IMR-90 (cell line): ENCODE measurements around the gene PATJ. TPM values are rescaled to one million over a fixed set of nuclear protein-coding genes. Genes with fewer than 3 reads are reported as not detected.

Source experiments
- ATAC-seq: fragments of 200-7000 bp; cut with Tn5 transposase; 2 replicates; pipeline ENCODE4 v1.9.1; 2020; ENCODE audit warnings: low read depth, mild to moderate bottlenecking, moderate library complexity
- BruUV-seq: library from RNA; stranded (reverse); fragments of 400-500 nt; replicated peaks from 2 replicates; lab custom pipeline; 2021; lab: Mats Ljungman, UMichigan
- CTCF ChIA-PET: fragments of 300-600 bp; formaldehyde crosslinking; extraction: SDS; loops from one replicate; lab custom pipeline; 2021; ENCODE audit warnings: antibody characterized with exemption; lab: Yijun Ruan, JAX
- POLR2A ChIA-PET: fragments of 300-600 bp; sonication (Branson Sonifier 250); formaldehyde crosslinking; loops from one replicate; lab custom pipeline; 2022; ENCODE audit warnings: antibody characterized with exemption; ENCODE audit not compliant: unreplicated experiment; lab: Charles Lee
- DNase-seq: peaks from one replicate; pipeline ENCODE4 v3.0.0; 2013
- H2AFZ ChIP-seq: replicated peaks from 2 replicates; pipeline ENCODE3; 2013; ENCODE audit warnings: low read length, mild to moderate bottlenecking; ENCODE audit not compliant: poor library complexity
- H2AK5ac ChIP-seq: 2 replicates; pipeline ENCODE4 v1.6.1; 2013; ENCODE audit warnings: low read depth, low read length, inconsistent platforms
- H2AK9ac ChIP-seq: replicated peaks from 2 replicates; pipeline ENCODE3; 2013; ENCODE audit warnings: mild to moderate bottlenecking, low read depth, low read length, moderate library complexity; ENCODE audit not compliant: poor library complexity
- H2BK120ac ChIP-seq: 2 replicates; pipeline ENCODE4 v1.6.1; 2013; ENCODE audit warnings: low read depth, low read length, inconsistent platforms
- H2BK15ac ChIP-seq: 3 replicates; pipeline ENCODE4 v1.6.1; 2013; ENCODE audit warnings: low read depth, low read length, inconsistent platforms
- H2BK20ac ChIP-seq: 2 replicates; pipeline ENCODE4 v1.6.1; 2013; ENCODE audit warnings: low read depth, mild to moderate bottlenecking, inconsistent platforms, low read length, moderate library complexity
- H2BK5ac ChIP-seq: 2 replicates; pipeline ENCODE4 v1.6.1; 2013; ENCODE audit warnings: mild to moderate bottlenecking, low read depth, low read length, inconsistent platforms; ENCODE audit not compliant: poor library complexity, severe bottlenecking
- H3K14ac ChIP-seq: replicated peaks from 2 replicates; pipeline ENCODE4 v1.6.1; 2013; ENCODE audit warnings: low read depth, low read length, inconsistent platforms
- H3K18ac ChIP-seq: 2 replicates; pipeline ENCODE4 v1.6.1; 2013; ENCODE audit warnings: low read depth, low read length, control low read depth
- H3K23ac ChIP-seq: 2 replicates; pipeline ENCODE4 v1.6.1; 2013; ENCODE audit warnings: low read depth, low read length, inconsistent platforms
- H3K27ac ChIP-seq: 2 replicates; pipeline ENCODE4 v1.5.1; 2013; ENCODE audit warnings: mild to moderate bottlenecking, control low read depth, low read length; ENCODE audit not compliant: insufficient read depth
- H3K27me3 ChIP-seq: 2 replicates; pipeline ENCODE4 v1.6.1; 2013; ENCODE audit warnings: low read length; ENCODE audit not compliant: control insufficient read depth, insufficient read depth
- H3K36me3 ChIP-seq: 2 replicates; pipeline ENCODE4 v1.6.1; 2013; ENCODE audit warnings: low read length, mixed read lengths; ENCODE audit not compliant: control insufficient read depth, insufficient read depth
- H3K4ac ChIP-seq: 2 replicates; pipeline ENCODE4 v1.6.1; 2013; ENCODE audit warnings: low read depth, low read length, inconsistent platforms
- H3K4me1 ChIP-seq: 2 replicates; pipeline ENCODE4 v1.6.1; 2013; ENCODE audit warnings: low read length, mixed read lengths; ENCODE audit not compliant: control insufficient read depth, insufficient read depth
- H3K4me2 ChIP-seq: 2 replicates; pipeline ENCODE4 v1.6.1; 2013; ENCODE audit warnings: low read depth, mild to moderate bottlenecking, control low read depth, low read length, moderate library complexity
- H3K4me3 ChIP-seq: 2 replicates; pipeline ENCODE4 v1.5.1; 2013; ENCODE audit warnings: low read depth, mild to moderate bottlenecking, control low read depth, low read length, moderate library complexity; ENCODE audit not compliant: insufficient read depth
- H3K56ac ChIP-seq: 2 replicates; pipeline ENCODE4 v1.6.1; 2013; ENCODE audit warnings: low read length, inconsistent platforms; ENCODE audit not compliant: insufficient read depth; ENCODE audit errors: extremely low read depth
- H3K79me1 ChIP-seq, 2 experiments: 2 replicates each; pipeline ENCODE4 v1.6.1; 2013; ENCODE audit warnings: low read length in 2 of 2, inconsistent platforms in 1 of 2, low read depth in 1 of 2
- H3K9ac ChIP-seq: 2 replicates; pipeline ENCODE4 v1.6.1; 2013; ENCODE audit warnings: low read depth, low read length, control low read depth
- H3K9me1 ChIP-seq: 2 replicates; pipeline ENCODE4 v1.6.1; 2013; ENCODE audit warnings: low read length, inconsistent platforms; ENCODE audit not compliant: insufficient read depth
- H3K9me3 ChIP-seq: 2 replicates; pipeline ENCODE4 v1.6.1; 2013; ENCODE audit warnings: low read length; ENCODE audit not compliant: control insufficient read depth, insufficient read depth
- H4K20me1 ChIP-seq: 2 replicates; pipeline ENCODE4 v1.6.1; 2013; ENCODE audit warnings: low read length, inconsistent platforms; ENCODE audit not compliant: insufficient read depth
- H4K5ac ChIP-seq: 2 replicates; pipeline ENCODE4 v1.6.1; 2013; ENCODE audit warnings: mild to moderate bottlenecking, low read depth, low read length, control low read depth
- H4K8ac ChIP-seq, 2 experiments: 2 replicates each; pipeline ENCODE4 v1.6.1; 2013; ENCODE audit warnings: low read depth in 2 of 2, low read length in 2 of 2, control low read depth in 1 of 2, inconsistent platforms in 1 of 2
- H4K91ac ChIP-seq: 2 replicates; pipeline ENCODE4 v1.6.1; 2013; ENCODE audit warnings: low read depth, low read length, inconsistent platforms; ENCODE audit not compliant: insufficient read depth
- CHD1 ChIP-seq: IDR thresholded peaks from 2 replicates; pipeline ENCODE4 v1.6.1; 2012; ENCODE audit warnings: low read depth, low read length, improper control_type of control experiment
- CTCF ChIP-seq: conservative IDR thresholded peaks from 2 replicates; pipeline ENCODE4 v1.5.1; 2012; ENCODE audit warnings: mild to moderate bottlenecking, low read depth, low read length, improper control_type of control experiment
- FOS ChIP-seq: fragments of 150-350 bp; IDR thresholded peaks from 2 replicates; pipeline ENCODE4 v1.6.1; 2016; ENCODE audit warnings: low read depth, low read length
- MAFK ChIP-seq: IDR thresholded peaks from 2 replicates; pipeline ENCODE4 v1.6.1; 2012; ENCODE audit warnings: low read depth, low read length, improper control_type of control experiment
- MAZ ChIP-seq: IDR thresholded peaks from 2 replicates; pipeline ENCODE4 v1.6.1; 2012; ENCODE audit warnings: low read depth, mild to moderate bottlenecking, low read length, improper control_type of control experiment, moderate library complexity, borderline replicate concordance
- NFE2L2 ChIP-seq: fragments of 150-350 bp; IDR thresholded peaks from 2 replicates; pipeline ENCODE4 v1.6.1; 2016; ENCODE audit warnings: low read depth, mild to moderate bottlenecking, low read length
- POLR2A ChIP-seq: IDR thresholded peaks from 2 replicates; pipeline ENCODE4 v1.6.1; 2012; ENCODE audit warnings: mild to moderate bottlenecking, low read depth, low read length
- RAD21 ChIP-seq: IDR thresholded peaks from 2 replicates; pipeline ENCODE4 v1.6.1; 2012; ENCODE audit warnings: low read length, improper control_type of control experiment
- RCOR1 ChIP-seq: IDR thresholded peaks from 2 replicates; pipeline ENCODE4 v1.6.1; 2012; ENCODE audit warnings: mild to moderate bottlenecking, low read length, improper control_type of control experiment; ENCODE audit not compliant: insufficient replicate concordance
- SMC3 ChIP-seq: fragments of 150-350 bp; IDR thresholded peaks from 2 replicates; pipeline ENCODE4 v1.6.1; 2016; ENCODE audit warnings: low read depth, mild to moderate bottlenecking, antibody characterized with exemption, low read length, moderate library complexity
- USF2 ChIP-seq: fragments of 150-350 bp; IDR thresholded peaks from 2 replicates; pipeline ENCODE4 v1.6.1; 2017; ENCODE audit warnings: mild to moderate bottlenecking, antibody characterized with exemption, low read length, low read depth
- WGBS, 2 experiments: methylation state at CpG; one replicate each; pipeline versions ENCODE4 v1.1.5 to v1.1.7; 2013; ENCODE audit warnings: missing lambda C conversion rate in 2 of 2; ENCODE audit not compliant: insufficient read length in 1 of 2; ENCODE audit errors: extremely low coverage in 2 of 2; 5-methylcytosine and 5-hydroxymethylcytosine counted together
- dilution Hi-C: fragments of 300-500 bp; cut with HindIII; formaldehyde crosslinking; loops from one replicate; pipeline ENCODE4 v1.14.3; 2018; ENCODE audit warnings: low sequenced_read_pairs; ENCODE audit not compliant: unreplicated experiment
- in situ Hi-C: fragments of 300-500 bp; cut with MboI; formaldehyde crosslinking; loops from 3 replicates; pipeline ENCODE4 v1.14.3; 2019; ENCODE audit warnings: low sequenced_read_pairs, inconsistent platforms, mixed read lengths
- intact Hi-C: fragments of 100-400 bp; cut with micrococcal nuclease; formaldehyde crosslinking; loops from 2 replicates; pipeline ENCODE4 v1.10.0; 2022
- polyA plus RNA-seq, 3 experiments: library from polyadenylated mRNA; depleted of rRNA; stranded (reverse); fragments of >200 nt; gene quantifications; 2 replicates each; pipeline ENCODE4 v1.2.3, GENCODE V29; 2012; ENCODE audit warnings: low replicate concordance in 1 of 3
- total RNA-seq: library from RNA; depleted of rRNA; stranded (reverse); fragments of >200 nt; gene quantifications from 2 replicates; pipeline ENCODE4 v1.2.3, GENCODE V29; 2012

Gene PATJ
- total and polyA plus RNA-seq, 2 of the 4 experiments (the other 2 are of a cell fraction): 2.0 to 3.4 TPM

GRCh38 chr1:61930116-61930645 lies 187.9 kb downstream of the PATJ start:
- no peak for DNase-seq
- Histone ChIP-seq H4K5ac (no peak overlapping the region), H3K23ac (no peak overlapping the region), H3K18ac (no peak overlapping the region), H2BK120ac (no peak overlapping the region), H2AK9ac (no peak overlapping the region), H3K27ac (no peak overlapping the region), H3K4me2 (no peak overlapping the region), H3K36me3 (no peaks in the 10 kb centered on the region), H4K8ac (no peak overlapping the region), H3K9ac (no peak overlapping the region), H3K4me1 (no peaks in the 10 kb centered on the region), H3K9me1 (no peaks in the 10 kb centered on the region), H3K9me3 (no peaks in the 10 kb centered on the region), H4K91ac (no peak overlapping the region), H2BK15ac (no peak overlapping the region), H3K27me3 (no peaks in the 10 kb centered on the region), H3K79me1 (no peaks in the 10 kb centered on the region), H3K14ac (no peak overlapping the region), H3K4me3 (no peak overlapping the region), H4K20me1 (no peaks in the 10 kb centered on the region), H2BK5ac (no peak overlapping the region), H2AFZ (no peak overlapping the region), H3K56ac (no peak overlapping the region), H2BK20ac (no peak overlapping the region), H2AK5ac (no peak overlapping the region), H3K4ac (no peak overlapping the region)
- POLR2A ChIA-PET: no interaction called here
- dilution Hi-C loops: no loop called here
- CTCF ChIA-PET: no interaction called here
- TF ChIP-seq FOS (no peak), RAD21 (no peak), SMC3 (no peak), MAFK (no peak), NFE2L2 (no peak), MAZ (no peak), CHD1 (no peak), POLR2A (no peak), CTCF (no peak), USF2 (no peak), RCOR1 (no peak)
- BruUV-seq: no TSS peak
- ATAC-seq: no peak
- no CpG with 5 or more reads among the region's 5 CpGs for WGBS, 2 experiments
- in situ Hi-C loops: no loop called here
- intact Hi-C loops: no loop called here
